ENCODE data around the gene CCL17. TPM values are rescaled to one million over a fixed set of nuclear protein-coding genes. Genes with fewer than 3 reads are reported as not detected.

The CCL17 gene
- total and polyA plus RNA-seq, 9 of the 15 experiments (the other 6 are each of a cell fraction or from before 2014, with no cell fraction given): not detected

DNA sequence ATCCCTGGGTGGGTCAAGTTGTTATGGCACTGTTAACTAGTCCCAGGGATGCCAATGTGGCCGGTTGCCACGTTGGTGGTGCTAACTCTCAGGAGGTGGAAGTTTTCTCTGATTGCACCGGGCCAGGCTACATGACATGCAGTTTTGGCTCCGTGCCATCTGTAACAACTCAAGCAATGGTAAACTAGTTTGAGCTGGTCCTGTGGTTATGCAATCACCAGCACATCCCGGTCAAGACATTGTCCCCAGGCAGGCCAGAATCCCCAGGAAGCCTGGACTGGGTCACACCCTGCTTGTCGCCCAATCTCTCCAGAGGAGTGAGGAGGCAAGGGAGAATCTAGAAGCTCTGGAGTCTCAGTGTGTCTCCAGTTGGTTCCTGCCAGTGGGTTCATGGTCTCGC, 10.1 kb upstream of the CCL17 start:
- no peak overlapping the region for H3K4me2 ChIP-seq (ENCODE audit: insufficient read depth, low read length)
- intact Hi-C loops (cut with micrococcal nuclease) (no loop called here), in situ Hi-C loops (cut with MboI) (no loop called here)
- no peaks in the 10 kb centered on the region for H3K79me2 ChIP-seq (ENCODE audit: control insufficient read depth, insufficient read depth, low read length)
- no peaks in the 10 kb centered on the region for H4K20me1 ChIP-seq (replicated peaks; ENCODE audit: control insufficient read depth, insufficient read depth, low read length)
- no peak overlapping the region for H3K9ac ChIP-seq (ENCODE audit: insufficient read depth in 1 of 2, low read depth in 2 of 2, low read length in 2 of 2)
- H3K9me1 ChIP-seq (ENCODE audit: control insufficient read depth, insufficient read depth, low read length): no peaks in the 10 kb centered on the region
- 9% methylated on average over 7 of the region's 7 CpGs for WGBS (ENCODE audit: insufficient coverage, low coverage, missing lambda C conversion rate)
- DNase-seq (ENCODE audit: extremely low read depth in 1 of 4, low spot score in 3 of 4) (no peak), ATAC-seq (no peak), FAIRE-seq (no peak)
- H3K9me3 ChIP-seq (replicated peaks; ENCODE audit: control insufficient read depth, insufficient read depth, low read depth, low read length): no peaks in the 10 kb centered on the region; the same call in 1 of the 2 replicates
- H3K27me3 ChIP-seq (ENCODE audit: control insufficient read depth in 2 of 2, insufficient read depth in 2 of 2, low read length in 2 of 2): peaks cover 0 to 25% of the 10 kb centered on the region in 2 experiments; a peak in 3 of 5 replicates
- ChIA-PET POLR2A (interaction anchor here (0.9 kb wide), 1 partner anchor 13 kb away, joined by 3 read pairs; no protein-coding TSS in a partner anchor), CTCF (ENCODE audit: low intra/inter-chr PET ratio) (no interaction called here)
- BruUV-seq (replicated peaks): no TSS peak
- H3K4me1 ChIP-seq (replicated peaks in 1 of 2; ENCODE audit: control insufficient read depth in 2 of 2, insufficient read depth in 2 of 2, low read length in 2 of 2): no peaks in the 10 kb centered on the region; a peak in 1 of 5 replicates
- H3K27ac ChIP-seq (ENCODE audit: extremely low read depth, low read depth, low read length): no peak overlapping the region
- no peaks in the 10 kb centered on the region for H3K36me3 ChIP-seq (ENCODE audit: control insufficient read depth, insufficient read depth, low read length)
- no peak overlapping the region for H3K4me3 ChIP-seq
- no peak overlapping the region for H2AFZ ChIP-seq (ENCODE audit: low read depth, low read length)
- TF ChIP-seq, protein P1, sequence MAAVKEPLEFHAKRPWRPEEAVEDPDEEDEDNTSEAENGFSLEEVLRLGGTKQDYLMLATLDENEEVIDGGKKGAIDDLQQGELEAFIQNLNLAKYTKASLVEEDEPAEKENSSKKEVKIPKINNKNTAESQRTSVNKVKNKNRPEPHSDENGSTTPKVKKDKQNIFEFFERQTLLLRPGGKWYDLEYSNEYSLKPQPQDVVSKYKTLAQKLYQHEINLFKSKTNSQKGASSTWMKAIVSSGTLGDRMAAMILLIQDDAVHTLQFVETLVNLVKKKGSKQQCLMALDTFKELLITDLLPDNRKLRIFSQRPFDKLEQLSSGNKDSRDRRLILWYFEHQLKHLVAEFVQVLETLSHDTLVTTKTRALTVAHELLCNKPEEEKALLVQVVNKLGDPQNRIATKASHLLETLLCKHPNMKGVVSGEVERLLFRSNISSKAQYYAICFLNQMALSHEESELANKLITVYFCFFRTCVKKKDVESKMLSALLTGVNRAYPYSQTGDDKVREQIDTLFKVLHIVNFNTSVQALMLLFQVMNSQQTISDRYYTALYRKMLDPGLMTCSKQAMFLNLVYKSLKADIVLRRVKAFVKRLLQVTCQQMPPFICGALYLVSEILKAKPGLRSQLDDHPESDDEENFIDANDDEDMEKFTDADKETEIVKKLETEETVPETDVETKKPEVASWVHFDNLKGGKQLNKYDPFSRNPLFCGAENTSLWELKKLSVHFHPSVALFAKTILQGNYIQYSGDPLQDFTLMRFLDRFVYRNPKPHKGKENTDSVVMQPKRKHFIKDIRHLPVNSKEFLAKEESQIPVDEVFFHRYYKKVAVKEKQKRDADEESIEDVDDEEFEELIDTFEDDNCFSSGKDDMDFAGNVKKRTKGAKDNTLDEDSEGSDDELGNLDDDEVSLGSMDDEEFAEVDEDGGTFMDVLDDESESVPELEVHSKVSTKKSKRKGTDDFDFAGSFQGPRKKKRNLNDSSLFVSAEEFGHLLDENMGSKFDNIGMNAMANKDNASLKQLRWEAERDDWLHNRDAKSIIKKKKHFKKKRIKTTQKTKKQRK (IDR thresholded peaks at IDR 0.05; ENCODE audit: borderline replicate concordance, low read depth, low read length): no peak
- TF ChIP-seq ZNF239 (CRISPR knock-in tag; IDR thresholded peaks at IDR 0.05) (no peak), CREBBP (IDR thresholded peaks at IDR 0.05; ENCODE audit: low read depth, low read length) (no peak), BACH1 (tag; IDR thresholded peaks at IDR 0.05) (no peak), ZBTB1 (CRISPR knock-in tag; IDR thresholded peaks at IDR 0.05; ENCODE audit: borderline replicate concordance, low read depth) (no peak), ESRRA (IDR thresholded peaks at IDR 0.05; ENCODE audit: borderline replicate concordance, low read depth) (no peak), SNIP1 (IDR thresholded peaks at IDR 0.05; ENCODE audit: low read depth) (no peak)
- TF ChIP-seq, protein P2, sequence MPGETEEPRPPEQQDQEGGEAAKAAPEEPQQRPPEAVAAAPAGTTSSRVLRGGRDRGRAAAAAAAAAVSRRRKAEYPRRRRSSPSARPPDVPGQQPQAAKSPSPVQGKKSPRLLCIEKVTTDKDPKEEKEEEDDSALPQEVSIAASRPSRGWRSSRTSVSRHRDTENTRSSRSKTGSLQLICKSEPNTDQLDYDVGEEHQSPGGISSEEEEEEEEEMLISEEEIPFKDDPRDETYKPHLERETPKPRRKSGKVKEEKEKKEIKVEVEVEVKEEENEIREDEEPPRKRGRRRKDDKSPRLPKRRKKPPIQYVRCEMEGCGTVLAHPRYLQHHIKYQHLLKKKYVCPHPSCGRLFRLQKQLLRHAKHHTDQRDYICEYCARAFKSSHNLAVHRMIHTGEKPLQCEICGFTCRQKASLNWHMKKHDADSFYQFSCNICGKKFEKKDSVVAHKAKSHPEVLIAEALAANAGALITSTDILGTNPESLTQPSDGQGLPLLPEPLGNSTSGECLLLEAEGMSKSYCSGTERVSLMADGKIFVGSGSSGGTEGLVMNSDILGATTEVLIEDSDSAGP (CRISPR knock-in tag; IDR thresholded peaks at IDR 0.05): no peak
- TF ChIP-seq, protein P3, sequence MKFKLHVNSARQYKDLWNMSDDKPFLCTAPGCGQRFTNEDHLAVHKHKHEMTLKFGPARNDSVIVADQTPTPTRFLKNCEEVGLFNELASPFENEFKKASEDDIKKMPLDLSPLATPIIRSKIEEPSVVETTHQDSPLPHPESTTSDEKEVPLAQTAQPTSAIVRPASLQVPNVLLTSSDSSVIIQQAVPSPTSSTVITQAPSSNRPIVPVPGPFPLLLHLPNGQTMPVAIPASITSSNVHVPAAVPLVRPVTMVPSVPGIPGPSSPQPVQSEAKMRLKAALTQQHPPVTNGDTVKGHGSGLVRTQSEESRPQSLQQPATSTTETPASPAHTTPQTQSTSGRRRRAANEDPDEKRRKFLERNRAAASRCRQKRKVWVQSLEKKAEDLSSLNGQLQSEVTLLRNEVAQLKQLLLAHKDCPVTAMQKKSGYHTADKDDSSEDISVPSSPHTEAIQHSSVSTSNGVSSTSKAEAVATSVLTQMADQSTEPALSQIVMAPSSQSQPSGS (CRISPR knock-in tag; IDR thresholded peaks at IDR 0.05): no peak
- TF ChIP-seq, protein P4, sequence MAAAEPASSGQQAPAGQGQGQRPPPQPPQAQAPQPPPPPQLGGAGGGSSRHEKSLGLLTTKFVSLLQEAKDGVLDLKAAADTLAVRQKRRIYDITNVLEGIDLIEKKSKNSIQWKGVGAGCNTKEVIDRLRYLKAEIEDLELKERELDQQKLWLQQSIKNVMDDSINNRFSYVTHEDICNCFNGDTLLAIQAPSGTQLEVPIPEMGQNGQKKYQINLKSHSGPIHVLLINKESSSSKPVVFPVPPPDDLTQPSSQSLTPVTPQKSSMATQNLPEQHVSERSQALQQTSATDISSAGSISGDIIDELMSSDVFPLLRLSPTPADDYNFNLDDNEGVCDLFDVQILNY (CRISPR knock-in tag; IDR thresholded peaks at IDR 0.05): no peak
- TF ChIP-seq, protein P5, sequence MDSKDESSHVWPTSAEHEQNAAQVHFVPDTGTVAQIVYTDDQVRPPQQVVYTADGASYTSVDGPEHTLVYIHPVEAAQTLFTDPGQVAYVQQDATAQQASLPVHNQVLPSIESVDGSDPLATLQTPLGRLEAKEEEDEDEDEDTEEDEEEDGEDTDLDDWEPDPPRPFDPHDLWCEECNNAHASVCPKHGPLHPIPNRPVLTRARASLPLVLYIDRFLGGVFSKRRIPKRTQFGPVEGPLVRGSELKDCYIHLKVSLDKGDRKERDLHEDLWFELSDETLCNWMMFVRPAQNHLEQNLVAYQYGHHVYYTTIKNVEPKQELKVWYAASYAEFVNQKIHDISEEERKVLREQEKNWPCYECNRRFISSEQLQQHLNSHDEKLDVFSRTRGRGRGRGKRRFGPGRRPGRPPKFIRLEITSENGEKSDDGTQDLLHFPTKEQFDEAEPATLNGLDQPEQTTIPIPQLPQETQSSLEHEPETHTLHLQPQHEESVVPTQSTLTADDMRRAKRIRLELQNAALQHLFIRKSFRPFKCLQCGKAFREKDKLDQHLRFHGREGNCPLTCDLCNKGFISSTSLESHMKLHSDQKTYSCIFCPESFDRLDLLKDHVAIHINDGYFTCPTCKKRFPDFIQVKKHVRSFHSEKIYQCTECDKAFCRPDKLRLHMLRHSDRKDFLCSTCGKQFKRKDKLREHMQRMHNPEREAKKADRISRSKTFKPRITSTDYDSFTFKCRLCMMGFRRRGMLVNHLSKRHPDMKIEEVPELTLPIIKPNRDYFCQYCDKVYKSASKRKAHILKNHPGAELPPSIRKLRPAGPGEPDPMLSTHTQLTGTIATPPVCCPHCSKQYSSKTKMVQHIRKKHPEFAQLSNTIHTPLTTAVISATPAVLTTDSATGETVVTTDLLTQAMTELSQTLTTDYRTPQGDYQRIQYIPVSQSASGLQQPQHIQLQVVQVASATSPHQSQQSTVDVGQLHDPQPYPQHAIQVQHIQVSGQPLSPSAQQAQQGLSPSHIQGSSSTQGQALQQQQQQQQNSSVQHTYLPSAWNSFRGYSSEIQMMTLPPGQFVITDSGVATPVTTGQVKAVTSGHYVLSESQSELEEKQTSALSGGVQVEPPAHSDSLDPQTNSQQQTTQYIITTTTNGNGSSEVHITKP (IDR thresholded peaks at IDR 0.05; ENCODE audit: partially characterized antibody): no peak
